NOMO-1 treated with DMSO at 0.1 percent for 48 hours (cell line): Measurements from ENCODE around the gene SETD2.
"Not testable (repeated sequence)": the region's sequence is repeated elsewhere in the genome, so short reads cannot be mapped to it uniquely, and the experiment has no call there.

ENCODE experiments used
- DNase-seq: peaks from one replicate; lab custom pipeline; 2025; ENCODE audit not compliant: unreplicated experiment; lab: John Stamatoyannopoulos, UW

The SETD2 gene

GRCh38 chr3:47102081-47102600 lies 61.8 kb downstream of the SETD2 start:
- DNase-seq: no peak

- DNase-seq: no peak
These were observed 65.0 kb downstream of the SETD2 start for GRCh38 chr3:47098910-47099309.

GRCh38 chr3:47097864-47098263 lies 66.0 kb downstream of the SETD2 start:
- DNase-seq: no peak

- no peak for DNase-seq
These were observed 67.0 kb downstream of the SETD2 start for GRCh38 chr3:47096959-47097358.

- no peak for DNase-seq
These were observed 71.8 kb downstream of the SETD2 start for GRCh38 chr3:47092090-47092489.

- no peak for DNase-seq
These were observed 74.3 kb downstream of the SETD2 start for GRCh38 chr3:47089630-47090029.

- DNase-seq: no peak
These were observed 77.8 kb downstream of the SETD2 start for GRCh38 chr3:47086071-47086470.

GRCh38 chr3:47083786-47084185 lies 80.1 kb downstream of the SETD2 start:
- peak; percentile 80 for DNase-seq

- peak; percentile 79 for DNase-seq
These were observed 81.4 kb downstream of the SETD2 start for GRCh38 chr3:47082519-47082918.

- DNase-seq: no peak
These were observed 84.5 kb downstream of the SETD2 start for GRCh38 chr3:47079432-47079831.

- no peak for DNase-seq
These were observed 90.2 kb downstream of the SETD2 start for GRCh38 chr3:47073685-47074084.

- DNase-seq: no peak
These were observed 93.1 kb downstream of the SETD2 start for GRCh38 chr3:47070770-47071169.

GRCh38 chr3:47066259-47066658 lies 97.7 kb downstream of the SETD2 start:
- DNase-seq: not testable (repeated sequence)

- DNase-seq: no peak
These were observed 98.2 kb downstream of the SETD2 start for GRCh38 chr3:47065681-47066080.

GRCh38 chr3:47065058-47065457 lies 98.9 kb downstream of the SETD2 start:
- DNase-seq: no peak

- DNase-seq: no peak
These were observed 106.7 kb downstream of the SETD2 start for GRCh38 chr3:47057212-47057671.

GRCh38 chr3:47056705-47057104 lies 107.2 kb downstream of the SETD2 start:
- DNase-seq: no peak

GRCh38 chr3:47054412-47054811 lies 109.5 kb downstream of the SETD2 start:
- no peak for DNase-seq

- DNase-seq: no peak
These were observed 116.2 kb downstream of the SETD2 start for GRCh38 chr3:47047673-47048072.

- no peak for DNase-seq
These were observed 116.8 kb downstream of the SETD2 start for GRCh38 chr3:47047069-47047468.

- no peak for DNase-seq
These were observed 121.6 kb downstream of the SETD2 start for GRCh38 chr3:47042231-47042791.

- no peak for DNase-seq
These were observed 122.8 kb downstream of the SETD2 start for GRCh38 chr3:47041114-47041513.

- not testable (repeated sequence) for DNase-seq
These were observed 126.6 kb downstream of the SETD2 start for GRCh38 chr3:47037302-47037701.
